HepG2 (cell line): ENCODE measurements around the gene MADD. TPM values are rescaled to one million over a fixed set of nuclear protein-coding genes. Genes with fewer than 3 reads are reported as not detected.

ENCODE experiments used
- ARID5B ChIP-seq: IDR thresholded peaks from 2 replicates; pipeline ENCODE4 v1.4.0; 2020; ENCODE audit warnings: mild to moderate bottlenecking, missing genetic modification reagents
- ARNT2 ChIP-seq: sonication (generic); formaldehyde crosslinking; IDR thresholded peaks from 2 replicates; pipeline ENCODE4 v1.8.0; 2022; ENCODE audit warnings: mild to moderate bottlenecking, low read depth, missing genetic modification reagents, moderate library complexity
- ATF6 ChIP-seq: sonication (generic); formaldehyde crosslinking; conservative IDR thresholded peaks from 2 replicates; pipeline ENCODE4 v1.4.0; 2020; ENCODE audit warnings: missing genetic modification reagents
- CAMTA2 ChIP-seq: sonication (generic); formaldehyde crosslinking; IDR thresholded peaks from 2 replicates; pipeline ENCODE4 v1.4.0; 2020; ENCODE audit warnings: mild to moderate bottlenecking, missing genetic modification reagents, borderline replicate concordance
- DMAP1 ChIP-seq: IDR thresholded peaks from 2 replicates; pipeline ENCODE4 v1.6.1; 2016
- DNMT3B ChIP-seq: conservative IDR thresholded peaks from 2 replicates; pipeline ENCODE4 v1.6.1; 2016; ENCODE audit warnings: missing biosample characterization, control low read depth
- HHEX ChIP-seq: IDR thresholded peaks from 2 replicates; pipeline ENCODE4 v1.6.1; 2016; ENCODE audit warnings: control low read depth
- HMG20B ChIP-seq: conservative IDR thresholded peaks from 2 replicates; pipeline ENCODE4 v1.6.1; 2016; ENCODE audit warnings: missing genetic modification reagents, missing compliant biosample characterization
- HOXD1 ChIP-seq: sonication (generic); formaldehyde crosslinking; IDR thresholded peaks from 2 replicates; pipeline ENCODE4 v1.5.0; 2020; ENCODE audit warnings: missing genetic modification reagents
- KLF12 ChIP-seq: sonication (generic); formaldehyde crosslinking; IDR thresholded peaks from 2 replicates; pipeline ENCODE4 v1.4.0; 2020; ENCODE audit warnings: missing genetic modification reagents, borderline replicate concordance
- MLX ChIP-seq: IDR thresholded peaks from 2 replicates; pipeline ENCODE4 v1.6.1; 2016
- NFIC ChIP-seq: IDR thresholded peaks from 2 replicates; pipeline ENCODE4 v1.6.1; 2012; ENCODE audit warnings: mild to moderate bottlenecking, low read length, inconsistent platforms
- NFYC ChIP-seq: IDR thresholded peaks from 2 replicates; pipeline ENCODE4 v1.6.1; 2016; ENCODE audit warnings: missing genetic modification reagents, missing compliant biosample characterization
- PHF8 ChIP-seq: sonication (generic); formaldehyde crosslinking; IDR thresholded peaks from 2 replicates; pipeline ENCODE4 v1.5.0; 2020; ENCODE audit warnings: missing genetic modification reagents
- TCF7L2 ChIP-seq: IDR thresholded peaks from 2 replicates; pipeline ENCODE4 v1.6.1; 2011; ENCODE audit warnings: mild to moderate bottlenecking, low read depth, low read length, moderate library complexity
- ZC3H4 ChIP-seq: sonication (generic); formaldehyde crosslinking; IDR thresholded peaks from 2 replicates; pipeline ENCODE4 v1.4.0; 2020; ENCODE audit warnings: missing genetic modification reagents, borderline replicate concordance
- polyA plus RNA-seq, 8 experiments: library from polyadenylated mRNA; depleted of rRNA in 3 of 8; stranded (reverse) in 7 of 8; unstranded in 1 of 8; fragments of >200 nt; fragmentation: Illumina TruSeq in 4 of 8; extraction: Trizol in 4 of 8; gene quantifications; 2 replicates each; pipeline versions ENCODE4 v1.2.1 to v1.2.3, GENCODE V29; 2011 to 2016; ENCODE audit warnings: low read depth in 4 of 8, missing spikeins in 1 of 8, mixed read lengths in 1 of 8; ENCODE audit not compliant: insufficient read depth in 1 of 8
- total RNA-seq, 5 experiments: library from RNA; depleted of rRNA; stranded (reverse); fragments of >200 nt; fragmentation: Illumina TruSeq; extraction: Trizol; gene quantifications; 2 replicates each; pipeline ENCODE4 v1.2.3, GENCODE V29; 2016; ENCODE audit warnings: low read depth in 1 of 5

The MADD gene
- total and polyA plus RNA-seq, 2 of the 13 experiments (the other 11 are each of a cell fraction or from before 2014, with no cell fraction given) = 18.0 to 29.2 TPM

- TF ChIP-seq HMG20B (CRISPR knock-in tag) (no peak), MLX (CRISPR knock-in tag) (no peak; the same call in 1 of the 2 replicates), NFIC (peak; percentile 17; the same call in 1 of the 2 replicates), PHF8 (CRISPR knock-in tag) (peak; percentile 93), HOXD1 (peak; percentile 91), ARID5B (CRISPR knock-in tag) (peak; percentile 62), ARNT2 (CRISPR knock-in tag) (peak; percentile 53), KLF12 (CRISPR knock-in tag) (no peak; the same call in 1 of the 2 replicates), DNMT3B (CRISPR knock-in tag) (peak; percentile 83), TCF7L2 (no peak), ATF6 (no peak), NFYC (CRISPR knock-in tag) (no peak), DMAP1 (peak; percentile 97), ZC3H4 (no peak), HHEX (CRISPR knock-in tag) (no peak), CAMTA2 (CRISPR knock-in tag) (0 out of 2 replicates have a peak, but pooled peaks have one; percentile 53)
Measured at GRCh38 chr11:47248664-47249377, 21.1 kb upstream of the MADD start, which contains the start of gene ACP2 (continued).
